Activated naive CD8-positive, alpha-beta T cell treated with anti-CD3 and anti-CD28 coated beads, Interleukin-2, amount 50 U/mL, for 16 hours (primary cell): ENCODE measurements around the gene RGS19.
"Not testable (repeated sequence)": the region's sequence is repeated elsewhere in the genome, so short reads cannot be mapped to it uniquely, and the experiment has no call there.

Experiments
- DNase-seq: peaks from one replicate; pipeline ENCODE4 v3.0.0-alpha.2; 2020; ENCODE audit warnings: low read depth, low spot score

Gene RGS19

DNA sequence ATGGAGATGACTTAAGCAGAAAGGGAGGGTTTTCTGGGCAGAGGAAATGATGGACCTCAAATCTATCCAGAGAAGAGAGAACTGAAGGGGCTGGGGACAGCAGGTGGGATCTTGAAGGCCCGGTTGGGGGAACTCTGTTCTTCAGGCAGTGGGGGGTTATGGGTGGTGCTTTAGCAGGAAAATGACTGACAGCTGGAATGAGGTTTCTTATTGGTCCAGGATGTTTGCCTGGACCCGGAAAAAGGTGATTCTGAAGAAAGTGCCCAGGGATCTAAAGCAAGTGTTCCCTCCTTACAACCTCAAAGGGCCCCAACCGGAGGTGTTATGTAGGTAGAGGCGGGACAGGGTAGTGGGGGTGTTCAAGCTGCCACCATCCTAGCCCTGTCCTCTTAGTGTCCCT lies 16.1 kb upstream of the RGS19 start:
- no peak for DNase-seq

DNA sequence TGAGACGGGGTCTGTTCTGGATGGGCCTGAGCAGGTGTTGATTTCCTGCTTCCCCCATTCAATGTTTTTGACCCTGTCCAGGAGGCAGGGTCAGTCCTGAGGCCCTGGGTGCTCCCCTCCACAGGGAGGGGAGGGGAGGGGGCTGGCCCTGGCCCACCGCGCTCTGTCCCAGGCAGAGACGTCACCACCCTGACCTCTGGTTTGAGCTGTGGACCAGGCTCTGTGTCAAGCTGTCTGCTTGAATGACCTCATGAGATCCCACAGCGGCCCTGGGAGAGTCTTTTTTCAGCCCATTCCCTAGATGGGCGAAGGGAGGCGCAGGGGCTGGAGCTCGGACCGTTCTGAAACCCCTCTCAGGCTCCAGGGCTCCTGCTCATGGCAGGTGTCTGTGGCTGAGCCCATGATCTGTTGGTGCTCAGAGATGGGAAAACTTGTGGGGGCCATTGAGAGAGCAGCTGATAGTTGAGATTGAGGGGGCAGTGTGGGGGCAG lies 13.7 kb upstream of the RGS19 start:
- no peak for DNase-seq

DNA sequence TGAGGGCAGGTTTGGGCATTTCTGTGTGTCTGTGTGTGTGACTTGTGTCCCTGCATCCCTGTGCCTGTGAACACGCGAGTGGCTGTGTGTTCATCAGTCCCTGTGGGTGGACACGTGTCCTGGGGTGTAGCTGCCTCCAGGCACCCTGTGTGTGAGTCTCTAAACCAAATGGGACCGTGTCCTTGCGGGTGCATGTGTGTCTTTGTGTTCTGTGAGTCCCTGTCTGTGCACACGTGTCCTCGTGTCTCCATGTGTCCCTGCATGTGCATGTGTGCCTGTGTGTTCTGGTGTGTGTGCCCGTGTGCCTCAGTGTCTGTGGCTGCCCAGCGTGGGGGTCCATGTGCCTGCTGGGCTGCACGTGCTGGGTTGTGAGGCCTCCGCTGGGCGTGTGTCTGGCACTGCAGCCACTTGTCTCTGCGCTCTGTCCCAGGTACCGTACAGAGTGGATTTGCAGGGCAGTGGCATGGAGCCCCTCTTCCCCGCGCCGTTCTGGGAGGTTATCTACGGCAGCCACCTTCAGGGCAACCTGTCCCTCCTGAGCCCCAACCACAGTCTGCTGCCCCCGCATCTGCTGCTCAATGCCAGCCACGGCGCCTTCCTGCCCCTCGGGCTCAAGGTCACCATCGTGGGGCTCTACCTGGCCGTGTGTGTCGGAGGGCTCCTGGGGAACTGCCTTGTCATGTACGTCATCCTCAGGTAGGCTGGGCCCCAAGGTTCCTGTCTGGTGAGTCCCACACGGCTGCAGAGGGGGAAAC lies 13.1 kb upstream of the RGS19 start:
- no peak for DNase-seq

DNA sequence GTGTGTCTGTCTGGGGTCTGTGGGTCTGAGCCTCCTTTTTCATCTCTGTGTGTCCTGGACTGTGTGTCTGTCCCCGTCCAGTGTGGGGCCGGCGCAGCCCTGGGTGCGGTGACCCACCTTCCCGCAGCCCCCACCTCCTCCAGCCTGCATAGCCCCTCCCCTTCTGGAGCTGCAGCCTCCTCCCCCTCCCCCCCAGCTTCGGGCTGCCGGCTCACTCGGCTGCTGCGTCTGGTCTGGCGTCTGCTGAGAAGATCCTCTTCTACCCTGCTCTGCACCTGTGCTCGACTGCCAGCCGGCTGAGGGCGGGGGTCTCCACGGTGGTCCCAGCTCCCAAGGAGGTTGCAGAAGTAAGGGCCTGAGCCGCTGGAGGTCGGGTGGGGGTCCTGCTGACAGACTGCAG lies 12.5 kb upstream of the RGS19 start:
- no peak for DNase-seq

DNA sequence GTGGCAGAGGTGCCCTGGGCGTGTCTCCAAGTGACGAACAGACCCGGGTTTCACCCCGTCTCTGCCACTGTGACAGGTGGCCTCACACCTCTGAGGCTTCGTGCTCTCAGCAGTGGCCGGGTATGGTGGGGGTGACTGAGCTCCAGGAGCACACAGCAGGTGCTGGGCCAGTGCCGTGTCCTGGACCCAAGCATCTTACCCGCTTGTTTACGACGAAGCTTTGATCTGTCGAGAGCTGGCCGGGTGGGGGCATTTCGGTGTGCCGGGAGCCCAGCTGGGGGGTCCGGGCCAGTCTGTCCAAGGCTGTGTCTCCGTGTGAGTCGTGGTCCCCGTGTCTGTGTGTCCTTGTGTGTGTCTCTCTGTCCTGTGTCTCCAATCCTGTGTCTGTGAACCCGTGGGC lies 12.0 kb upstream of the RGS19 start:
- DNase-seq = no peak

DNA sequence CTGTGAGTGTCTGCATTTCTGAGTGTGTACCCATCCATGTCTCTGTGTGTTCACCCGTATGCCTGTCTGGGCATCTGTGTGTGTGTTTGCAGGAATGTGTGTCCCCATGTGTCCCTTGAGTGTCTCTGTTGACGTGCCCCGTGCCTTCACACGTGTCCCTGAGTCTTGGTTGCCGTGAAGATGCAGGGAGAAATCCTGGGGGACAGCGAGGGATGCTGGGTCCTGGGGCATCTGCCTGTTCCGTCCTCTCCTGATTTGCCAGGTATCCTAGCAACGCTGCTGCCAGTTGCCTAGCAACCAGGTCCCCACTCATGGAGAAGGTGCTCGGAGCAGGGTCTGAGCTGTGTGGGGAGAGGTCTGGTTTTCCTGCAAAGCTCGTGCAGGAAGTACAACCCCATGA lies 10.8 kb upstream of the RGS19 start:
- DNase-seq = no peak

DNA sequence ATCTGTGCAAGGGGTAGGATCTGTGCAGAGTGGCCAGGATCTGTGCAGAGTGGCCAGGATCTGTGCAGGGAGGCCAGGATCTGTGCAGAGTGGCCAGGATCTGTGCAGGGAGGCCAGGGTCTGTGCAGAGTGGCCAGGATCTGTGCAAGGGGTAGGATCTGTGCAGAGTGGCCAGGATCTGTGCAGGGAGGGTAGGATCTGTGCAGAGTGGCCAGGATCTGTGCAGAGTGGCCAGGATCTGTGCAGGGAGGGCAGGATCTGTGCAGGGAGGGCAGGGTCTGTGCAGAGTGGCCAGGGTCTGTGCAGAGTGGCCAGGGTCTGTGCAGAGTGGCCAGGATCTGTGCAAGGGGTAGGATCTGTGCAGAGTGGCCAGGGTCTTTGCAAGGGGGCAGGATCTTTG lies 9.3 kb upstream of the RGS19 start:
- DNase-seq = not testable (repeated sequence)

DNA sequence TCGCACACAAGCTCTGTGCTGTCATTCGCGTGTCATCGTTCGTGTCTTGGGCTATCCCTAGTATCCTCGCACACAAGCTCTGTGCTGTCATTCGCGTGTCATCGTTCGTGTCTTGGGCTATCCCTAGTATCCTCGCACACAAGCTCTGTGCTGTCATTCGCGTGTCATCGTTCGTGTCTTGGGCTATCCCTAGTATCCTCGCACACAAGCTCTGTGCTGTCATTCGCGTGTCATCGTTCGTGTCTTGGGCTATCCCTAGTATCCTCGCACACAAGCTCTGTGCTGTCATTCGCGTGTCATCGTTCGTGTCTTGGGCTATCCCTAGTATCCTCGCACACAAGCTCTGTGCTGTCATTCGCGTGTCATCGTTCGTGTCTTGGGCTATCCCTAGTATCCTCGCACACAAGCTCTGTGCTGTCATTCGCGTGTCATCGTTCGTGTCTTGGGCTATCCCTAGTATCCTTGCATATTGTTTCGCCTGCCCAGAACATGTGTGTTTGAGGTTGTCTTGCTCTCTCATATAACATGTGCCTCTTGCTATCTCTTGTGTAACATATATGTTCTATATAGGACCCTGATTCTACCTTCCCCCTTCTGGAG lies 8.0 kb upstream of the RGS19 start:
- DNase-seq = not testable (repeated sequence)

DNA sequence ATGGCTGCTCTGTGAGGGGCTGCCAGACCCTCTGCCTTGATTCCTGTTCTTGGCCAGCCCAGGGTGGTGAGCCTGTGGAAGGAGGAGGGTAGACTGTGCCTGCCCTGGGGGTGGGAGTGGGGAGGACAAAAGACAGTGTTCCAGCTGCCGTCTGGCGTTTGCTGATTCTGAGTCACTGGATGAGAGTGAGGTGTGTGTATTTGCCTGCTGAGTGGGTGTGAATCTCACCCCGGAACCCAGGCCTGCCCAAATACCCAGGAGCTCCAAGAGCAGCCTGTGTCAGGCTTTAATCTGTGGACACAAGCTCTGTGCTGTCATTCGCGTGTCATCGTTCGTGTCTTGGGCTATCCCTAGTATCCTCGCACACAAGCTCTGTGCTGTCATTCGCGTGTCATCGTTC lies 7.5 kb upstream of the RGS19 start:
- no peak for DNase-seq

DNA sequence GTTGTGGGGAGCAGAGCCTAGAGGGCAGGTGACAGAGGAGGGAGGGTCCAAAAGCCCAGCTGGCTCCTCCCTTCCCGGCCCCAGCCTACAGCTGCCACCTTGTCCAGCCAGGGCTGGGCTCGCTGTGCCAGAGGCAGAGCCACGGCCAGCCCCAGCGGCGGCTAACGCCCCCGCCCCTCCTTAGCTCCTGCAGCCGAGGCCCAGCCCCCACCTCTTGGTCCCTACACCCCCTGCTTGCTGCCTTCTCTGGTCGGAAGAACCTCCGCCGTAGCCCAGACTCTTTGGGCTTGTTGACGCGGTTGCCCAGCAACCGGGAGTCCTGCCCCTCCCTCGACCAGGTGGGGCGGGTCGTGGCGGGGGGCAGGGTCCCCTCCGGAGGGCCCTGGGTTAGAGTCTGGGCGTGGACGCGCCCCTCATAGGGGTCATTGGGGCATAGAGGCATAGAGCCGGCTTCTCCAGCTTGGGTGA lies 5.4 kb upstream of the RGS19 start:
- DNase-seq = no peak

DNA sequence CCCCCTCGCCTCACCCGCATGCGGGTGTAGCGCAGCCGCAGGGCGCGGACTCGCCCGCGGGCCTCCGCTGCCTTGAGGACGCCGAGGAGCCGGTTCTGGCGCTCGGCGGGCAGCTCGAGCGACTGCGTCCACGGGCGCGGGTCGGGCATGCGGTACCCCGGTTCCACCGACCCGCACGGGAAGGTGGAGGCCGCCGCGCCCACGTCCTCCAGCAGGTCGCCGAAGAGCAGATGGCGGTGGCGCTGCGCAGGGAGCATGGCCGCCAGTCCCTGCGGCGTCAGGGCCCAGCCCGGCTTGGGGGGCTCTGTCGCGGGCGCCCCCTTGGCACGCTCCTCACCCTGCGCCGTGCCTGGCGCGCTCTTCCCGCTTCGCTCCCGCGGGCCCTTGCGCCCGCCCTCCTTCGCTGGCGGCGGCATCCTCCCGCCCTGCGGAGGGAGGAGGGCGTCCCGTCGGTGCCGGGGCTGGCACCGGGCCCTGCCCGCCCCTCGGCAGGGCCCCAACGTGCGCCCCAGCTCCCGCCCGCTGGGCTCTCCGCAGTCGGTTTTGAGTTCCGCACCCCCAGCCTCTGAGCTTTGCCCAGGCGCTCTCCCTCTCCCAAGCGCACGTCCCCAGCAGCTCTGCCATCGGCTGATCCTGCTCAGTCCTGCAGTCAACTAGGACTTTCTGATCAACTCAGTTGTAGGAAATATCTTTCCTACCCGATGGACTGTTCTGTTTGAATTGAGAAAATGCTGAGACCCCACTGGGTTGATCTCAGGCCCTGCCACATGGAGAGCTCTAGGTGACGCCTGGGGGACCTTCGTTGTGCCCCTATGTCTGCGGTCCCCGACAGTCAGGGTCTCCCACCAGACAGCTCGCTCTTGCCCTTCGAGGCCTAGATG lies 4.7 kb upstream of the RGS19 start, which contains the start of gene LKAAEAR1:
TSS of gene LKAAEAR1 (minus strand) at position 595 of the 881 bp plus-strand sequence. CDS start at position 416, 179 bp downstream.
- no peak for DNase-seq

DNA sequence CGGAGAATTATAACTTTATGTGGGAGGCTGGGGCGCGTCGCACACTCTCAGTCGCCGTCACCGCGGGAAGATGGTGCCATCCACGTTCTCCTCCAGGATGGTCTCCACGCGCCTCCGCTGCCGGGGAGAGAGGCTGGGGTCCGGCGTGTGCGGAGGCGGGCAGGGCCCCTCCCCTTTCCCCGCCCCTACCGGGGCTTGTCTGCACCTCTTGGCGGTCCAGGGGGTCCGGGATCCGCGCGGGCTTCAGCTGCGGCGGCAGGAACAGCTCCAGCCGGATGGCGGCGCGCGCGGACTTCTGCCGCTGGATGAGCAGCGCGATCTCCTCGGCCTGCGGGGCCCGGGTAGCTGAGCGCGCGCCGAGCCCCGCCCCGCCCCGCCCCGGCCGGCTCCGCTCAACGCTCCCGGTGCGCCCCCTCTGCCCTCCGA lies 4.1 kb upstream of the RGS19 start:
- DNase-seq = peak; percentile 18

DNA sequence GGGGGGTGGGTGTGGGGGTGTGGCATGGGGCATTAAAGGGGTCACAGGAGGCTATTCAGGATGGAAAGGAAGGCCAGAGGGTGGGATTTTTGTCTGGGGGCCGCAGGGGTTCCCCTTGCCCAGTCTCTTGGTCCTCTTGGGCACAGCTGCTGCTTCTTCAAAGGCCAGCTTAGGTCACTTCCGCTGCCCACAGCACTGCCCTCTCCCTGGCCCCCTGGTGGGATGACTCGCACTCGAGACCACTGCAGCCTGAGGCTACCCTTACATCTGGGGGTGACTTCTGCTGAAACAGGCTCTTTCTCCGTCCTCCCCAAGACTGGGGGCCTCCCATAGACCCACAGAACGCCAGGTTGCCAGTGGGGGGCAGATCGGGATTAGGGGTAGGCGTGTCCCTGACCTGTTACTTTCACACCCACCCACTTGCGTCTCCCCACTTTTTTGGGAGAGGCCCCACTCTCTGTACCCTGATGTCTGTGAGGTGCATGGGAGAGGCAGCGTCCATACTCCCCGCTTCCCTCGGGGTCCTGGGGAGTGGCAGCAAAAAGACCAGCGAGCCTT lies 3.6 kb upstream of the RGS19 start:
- no peak for DNase-seq

DNA sequence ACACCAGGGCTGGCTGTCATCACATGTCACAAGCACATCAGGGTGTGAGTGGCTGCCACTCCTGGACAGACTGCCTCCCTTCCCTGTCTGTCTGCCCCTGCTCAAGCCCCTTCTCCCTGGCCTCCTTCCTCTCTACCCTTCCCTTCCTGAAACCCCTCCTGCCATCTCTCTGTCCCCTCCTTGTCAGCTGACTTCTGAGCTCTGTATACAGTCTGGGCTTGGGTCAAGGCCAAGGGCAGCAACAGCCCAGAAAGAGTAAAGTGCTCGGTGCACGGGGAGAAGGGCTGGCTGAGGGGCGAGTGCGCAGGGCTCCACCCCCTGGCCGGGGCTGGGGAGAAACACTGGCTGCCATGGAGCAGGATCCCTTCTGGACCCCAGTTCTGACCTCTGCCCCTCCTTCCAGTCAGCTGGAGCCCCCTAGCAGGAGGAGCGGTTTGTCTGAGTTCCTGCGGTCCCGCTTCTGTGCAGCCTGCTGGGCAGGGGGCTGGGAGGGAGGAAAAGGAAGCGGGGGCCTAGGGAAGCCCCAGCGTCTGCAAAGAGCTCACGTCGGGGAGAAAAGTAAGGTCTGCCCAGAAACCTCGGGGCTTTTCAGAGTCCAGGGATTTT lies 2.9 kb upstream of the RGS19 start:
- no peak for DNase-seq

DNA sequence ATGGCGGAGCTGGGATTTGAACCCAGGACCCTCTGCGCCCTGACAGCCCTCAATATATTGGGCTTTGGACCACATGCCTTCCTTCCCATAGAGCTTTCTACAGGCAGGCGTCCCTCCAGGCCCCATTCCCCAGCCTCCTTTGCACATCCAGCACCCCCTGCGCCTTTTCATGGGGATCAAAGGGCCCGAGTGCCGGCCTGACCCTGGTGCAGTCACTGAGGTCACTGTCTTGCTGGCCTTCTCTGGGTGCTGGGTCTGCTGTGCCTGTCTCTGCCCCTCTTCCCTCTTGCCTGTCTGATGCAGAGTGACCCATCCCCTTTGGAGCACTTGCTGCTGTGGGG lies 2.3 kb upstream of the RGS19 start:
- no peak for DNase-seq

DNA sequence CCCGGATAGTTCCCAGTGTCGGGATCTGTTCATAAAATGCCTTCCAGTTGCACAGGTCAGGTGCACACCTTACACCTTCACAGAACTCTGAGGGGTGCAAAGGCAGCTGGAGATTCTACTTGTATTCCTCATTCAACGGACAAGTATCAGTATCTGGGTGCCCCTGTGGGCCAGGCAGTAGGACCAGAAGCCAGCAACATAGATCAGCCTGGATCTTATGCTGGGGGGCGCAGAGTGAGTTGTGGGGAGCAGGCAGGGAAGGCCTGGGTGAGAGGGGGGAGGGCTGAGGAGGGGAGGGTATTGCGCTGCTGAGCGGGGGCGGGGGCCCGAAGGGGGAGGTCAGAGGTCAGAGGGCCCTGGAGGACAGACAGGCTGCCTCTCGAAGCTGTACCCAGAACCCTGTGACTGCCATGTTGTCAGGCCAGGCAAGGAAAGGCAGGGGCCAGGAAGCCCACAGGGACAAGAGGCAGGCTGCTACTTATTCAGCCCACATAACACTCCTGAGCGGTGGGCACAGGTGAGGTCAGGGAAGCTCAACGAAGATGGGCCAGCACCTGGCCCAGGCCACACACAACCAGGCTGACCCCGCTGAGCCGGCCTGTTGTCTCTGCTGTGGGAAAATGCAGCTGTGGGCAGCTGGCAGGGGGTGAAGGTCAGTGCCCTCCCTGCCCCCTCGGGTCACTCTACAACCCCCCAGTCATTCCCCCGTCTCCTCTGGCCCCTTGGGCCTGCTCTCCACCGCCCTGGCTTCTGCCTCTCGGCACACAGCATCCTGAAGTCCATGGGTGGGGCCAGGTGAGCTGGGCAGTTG lies 1.7 kb upstream of the RGS19 start:
- DNase-seq = no peak

DNA sequence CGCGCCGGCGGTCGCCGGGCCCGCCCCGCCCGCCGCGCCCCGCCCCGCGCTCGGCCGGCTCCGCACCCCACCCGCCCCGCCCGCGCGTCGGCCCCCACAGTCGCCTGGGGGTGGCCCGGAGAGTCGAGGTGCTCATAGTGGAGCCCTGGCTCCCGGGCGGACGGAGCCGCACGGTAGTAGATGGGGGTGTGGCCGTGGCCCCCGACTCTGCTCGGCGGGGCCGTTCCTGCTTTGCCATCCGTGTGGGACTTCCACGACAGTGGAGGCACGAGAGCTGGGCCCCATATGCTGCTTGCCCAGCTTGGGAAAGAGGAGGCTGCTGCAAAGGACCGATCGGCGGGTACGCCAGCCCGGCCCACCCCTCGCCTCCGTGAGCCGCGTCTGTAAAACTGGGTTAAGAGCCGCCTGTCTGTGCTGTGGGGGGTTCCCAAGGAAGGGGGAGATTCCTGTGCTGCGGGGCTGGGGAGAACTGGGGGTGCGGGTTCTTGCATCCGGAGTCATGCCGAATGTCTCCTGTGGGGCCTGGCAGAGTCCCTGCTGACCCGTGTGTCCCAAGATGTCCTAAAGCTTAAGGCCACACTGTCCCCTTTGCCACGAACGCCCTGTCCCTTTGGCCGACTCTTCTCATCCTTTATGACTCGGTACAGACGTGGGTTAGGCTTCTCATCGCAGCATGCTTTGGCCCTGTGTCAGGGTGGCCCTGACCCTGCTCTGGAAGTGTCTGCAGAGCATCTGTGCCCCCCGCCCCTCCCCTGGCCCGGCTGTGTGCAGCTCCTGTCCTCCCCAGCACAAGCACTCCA lies 895 bp upstream of the RGS19 start, which contains the start of gene OPRL1:
TSS of gene OPRL1 (plus strand) at position 70 of the 800 bp plus-strand sequence. CDS start 12,639 bp downstream, outside the sequence.
- DNase-seq = no peak

DNA sequence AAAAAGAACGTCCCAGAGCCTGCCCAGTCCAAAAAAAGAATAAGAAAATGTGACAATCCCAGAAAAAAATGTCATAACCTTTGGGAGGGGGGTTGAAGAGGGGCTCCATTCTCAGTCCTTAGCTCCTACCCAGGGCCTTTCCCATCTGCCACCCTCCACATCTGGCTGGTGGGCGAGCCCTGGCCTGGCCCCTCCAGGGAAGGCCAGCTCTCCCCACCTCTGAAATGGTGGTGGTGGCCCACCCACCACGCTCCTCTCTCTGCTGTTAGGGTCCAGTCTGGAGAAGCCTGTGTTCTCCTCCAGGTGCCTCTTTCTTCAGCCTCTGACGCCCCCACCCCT lies 415 bp downstream of the RGS19 start:
- DNase-seq = no peak

DNA sequence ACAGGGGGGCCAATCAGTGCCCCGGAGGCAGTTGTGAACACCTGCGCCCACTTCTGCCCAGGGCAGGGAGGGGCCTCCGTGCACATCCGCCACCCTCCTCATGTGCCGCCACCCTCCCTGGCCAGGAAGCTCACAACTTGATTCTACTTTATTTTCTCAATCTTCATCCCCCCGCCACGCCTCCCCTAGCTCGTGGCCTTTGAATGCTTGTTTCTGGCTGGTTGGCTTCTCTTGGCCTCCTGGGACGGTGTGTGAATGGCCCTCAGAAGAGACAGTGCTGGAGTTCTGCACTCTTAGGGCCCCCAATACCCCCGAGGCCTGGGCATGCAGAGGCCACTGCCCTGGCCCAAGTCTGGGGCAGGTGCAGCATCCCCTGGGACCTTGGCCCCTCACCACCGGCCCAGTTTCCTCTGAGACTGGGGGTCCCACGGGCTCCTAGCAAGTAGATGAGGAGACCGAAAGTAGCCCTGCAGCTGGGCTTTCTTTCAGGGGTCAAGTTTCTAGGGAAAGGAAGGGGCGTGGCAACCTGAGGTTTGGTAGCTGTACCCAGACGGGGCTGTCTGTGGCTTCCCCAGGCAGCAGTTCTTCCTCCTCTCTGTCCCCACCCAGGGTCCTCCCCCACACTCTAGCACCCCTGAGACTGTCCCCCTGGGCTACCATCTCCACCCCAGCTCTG lies 1.3 kb downstream of the RGS19 start:
- DNase-seq = no peak
